HFFc6 (cell line): ENCODE measurements around the gene TTC36. TPM values are rescaled to one million over a fixed set of nuclear protein-coding genes. Genes with fewer than 3 reads are reported as not detected.

Experiments
- DNase-seq: peaks from one replicate; pipeline ENCODE4 v3.0.0-alpha.2; 2018
- H3K27ac Mint-ChIP-seq: 2 replicates; pipeline ENCODE4 v1.8.0; 2020; ENCODE audit warnings: mild to moderate bottlenecking, mixed read lengths
- H3K27me3 Mint-ChIP-seq: 2 replicates; pipeline ENCODE4 v1.8.0; 2021; ENCODE audit warnings: mild to moderate bottlenecking, moderate library complexity, mixed read lengths; ENCODE audit not compliant: insufficient read depth
- H3K36me3 Mint-ChIP-seq: 2 replicates; pipeline ENCODE4 v1.8.0; 2021; ENCODE audit warnings: low read depth, mixed read lengths
- H3K4me1 Mint-ChIP-seq: 2 replicates; pipeline ENCODE4 v1.8.0; 2020; ENCODE audit warnings: low read depth, mixed read lengths
- H3K4me3 Mint-ChIP-seq: 2 replicates; pipeline ENCODE4 v1.8.0; 2020; ENCODE audit warnings: mild to moderate bottlenecking, moderate library complexity, mixed read lengths
- H3K9me3 Mint-ChIP-seq: 2 replicates; pipeline ENCODE4 v1.8.0; 2020; ENCODE audit warnings: mild to moderate bottlenecking, mixed read lengths
- total RNA-seq, 6 experiments: library from RNA; stranded (reverse); fragmentation: NEBNext Ultra II Directional; extraction: Animal tissue kit (Norgen Biotek cat#: 25700); gene quantifications; 2 replicates in 1 of 6; 3 replicates in 5 of 6; pipeline ENCODE4 v1.2.3, GENCODE V29; 2021
- TF ChIP-seq, protein P1 (sequence below): fragments of 200-600 bp; sonication (generic); IDR thresholded peaks from 2 replicates; pipeline ENCODE4 v1.5.0; 2021; ENCODE audit warnings: antibody characterized with exemption, mild to moderate bottlenecking

The TTC36 gene
- total RNA-seq, 6 experiments from 2014 or later: 0.25 to 0.88 (median 0.52) TPM; not detected in 1

DNA sequence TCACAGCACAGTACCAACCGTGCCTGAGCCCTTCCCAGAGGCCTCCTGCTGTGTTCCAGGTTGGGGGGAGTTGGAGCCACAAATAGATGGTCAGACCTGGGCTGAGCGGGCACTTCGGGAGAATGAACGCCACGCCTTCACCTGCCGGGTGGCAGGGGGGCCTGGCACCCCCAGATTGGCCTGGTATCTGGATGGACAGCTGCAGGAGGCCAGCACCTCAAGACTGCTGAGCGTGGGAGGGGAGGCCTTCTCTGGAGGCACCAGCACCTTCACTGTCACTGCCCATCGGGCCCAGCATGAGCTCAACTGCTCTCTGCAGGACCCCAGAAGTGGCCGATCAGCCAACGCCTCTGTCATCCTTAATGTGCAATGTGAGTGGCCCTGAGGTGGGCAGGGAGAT lies 4.8 kb downstream of the TTC36 start:
- TF ChIP-seq, protein P1, sequence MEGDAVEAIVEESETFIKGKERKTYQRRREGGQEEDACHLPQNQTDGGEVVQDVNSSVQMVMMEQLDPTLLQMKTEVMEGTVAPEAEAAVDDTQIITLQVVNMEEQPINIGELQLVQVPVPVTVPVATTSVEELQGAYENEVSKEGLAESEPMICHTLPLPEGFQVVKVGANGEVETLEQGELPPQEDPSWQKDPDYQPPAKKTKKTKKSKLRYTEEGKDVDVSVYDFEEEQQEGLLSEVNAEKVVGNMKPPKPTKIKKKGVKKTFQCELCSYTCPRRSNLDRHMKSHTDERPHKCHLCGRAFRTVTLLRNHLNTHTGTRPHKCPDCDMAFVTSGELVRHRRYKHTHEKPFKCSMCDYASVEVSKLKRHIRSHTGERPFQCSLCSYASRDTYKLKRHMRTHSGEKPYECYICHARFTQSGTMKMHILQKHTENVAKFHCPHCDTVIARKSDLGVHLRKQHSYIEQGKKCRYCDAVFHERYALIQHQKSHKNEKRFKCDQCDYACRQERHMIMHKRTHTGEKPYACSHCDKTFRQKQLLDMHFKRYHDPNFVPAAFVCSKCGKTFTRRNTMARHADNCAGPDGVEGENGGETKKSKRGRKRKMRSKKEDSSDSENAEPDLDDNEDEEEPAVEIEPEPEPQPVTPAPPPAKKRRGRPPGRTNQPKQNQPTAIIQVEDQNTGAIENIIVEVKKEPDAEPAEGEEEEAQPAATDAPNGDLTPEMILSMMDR: no peak
- no peak for DNase-seq
- Mint-ChIP-seq H3K27me3 (peaks cover 6% of the 10 kb centered on the region), H3K27ac (no peak overlapping the region), H3K4me3 (peak overlapping the region; percentile 91), H3K9me3 (no peaks in the 10 kb centered on the region), H3K36me3 (0 out of 2 replicates have a peak, but pooled peaks cover 7% of the 10 kb centered on the region), H3K4me1 (peaks cover 21% of the 10 kb centered on the region)

DNA sequence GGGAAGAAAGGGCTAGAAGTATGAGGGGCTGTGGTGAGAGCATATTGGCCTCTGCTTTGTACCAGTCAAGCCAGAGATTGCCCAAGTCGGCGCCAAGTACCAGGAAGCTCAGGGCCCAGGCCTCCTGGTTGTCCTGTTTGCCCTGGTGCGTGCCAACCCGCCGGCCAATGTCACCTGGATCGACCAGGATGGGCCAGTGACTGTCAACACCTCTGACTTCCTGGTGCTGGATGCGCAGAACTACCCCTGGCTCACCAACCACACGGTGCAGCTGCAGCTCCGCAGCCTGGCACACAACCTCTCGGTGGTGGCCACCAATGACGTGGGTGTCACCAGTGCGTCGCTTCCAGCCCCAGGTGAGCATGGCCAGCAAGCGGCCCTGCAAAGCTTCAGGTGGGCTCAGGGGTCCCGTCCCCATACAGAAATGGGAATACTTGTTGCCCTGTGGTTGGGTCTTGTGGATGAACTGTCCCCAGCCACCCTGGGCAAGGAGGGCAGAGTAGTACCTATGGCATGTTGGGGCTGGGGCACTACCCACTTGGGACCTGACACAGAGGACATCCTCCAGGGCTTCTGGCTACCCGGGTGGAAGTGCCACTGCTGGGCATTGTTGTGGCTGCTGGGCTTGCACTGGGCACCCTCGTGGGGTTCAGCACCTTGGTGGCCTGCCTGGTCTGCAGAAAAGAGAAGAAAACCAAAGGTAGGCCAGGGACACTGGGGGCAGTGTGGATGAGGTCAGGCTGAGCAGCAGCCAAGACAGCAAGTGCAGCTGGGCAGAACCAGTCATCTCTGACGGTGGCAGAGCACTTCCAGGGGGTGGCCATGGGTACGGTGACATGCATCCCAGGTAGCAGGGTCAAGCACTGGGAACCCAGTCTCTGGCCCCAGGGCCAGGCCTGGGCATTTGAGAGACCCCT lies 5.8 kb downstream of the TTC36 start:
- H3K36me3 Mint-ChIP-seq: no peaks in the 10 kb centered on the region
- H3K4me1 Mint-ChIP-seq: peaks cover 28% of the 10 kb centered on the region

DNA sequence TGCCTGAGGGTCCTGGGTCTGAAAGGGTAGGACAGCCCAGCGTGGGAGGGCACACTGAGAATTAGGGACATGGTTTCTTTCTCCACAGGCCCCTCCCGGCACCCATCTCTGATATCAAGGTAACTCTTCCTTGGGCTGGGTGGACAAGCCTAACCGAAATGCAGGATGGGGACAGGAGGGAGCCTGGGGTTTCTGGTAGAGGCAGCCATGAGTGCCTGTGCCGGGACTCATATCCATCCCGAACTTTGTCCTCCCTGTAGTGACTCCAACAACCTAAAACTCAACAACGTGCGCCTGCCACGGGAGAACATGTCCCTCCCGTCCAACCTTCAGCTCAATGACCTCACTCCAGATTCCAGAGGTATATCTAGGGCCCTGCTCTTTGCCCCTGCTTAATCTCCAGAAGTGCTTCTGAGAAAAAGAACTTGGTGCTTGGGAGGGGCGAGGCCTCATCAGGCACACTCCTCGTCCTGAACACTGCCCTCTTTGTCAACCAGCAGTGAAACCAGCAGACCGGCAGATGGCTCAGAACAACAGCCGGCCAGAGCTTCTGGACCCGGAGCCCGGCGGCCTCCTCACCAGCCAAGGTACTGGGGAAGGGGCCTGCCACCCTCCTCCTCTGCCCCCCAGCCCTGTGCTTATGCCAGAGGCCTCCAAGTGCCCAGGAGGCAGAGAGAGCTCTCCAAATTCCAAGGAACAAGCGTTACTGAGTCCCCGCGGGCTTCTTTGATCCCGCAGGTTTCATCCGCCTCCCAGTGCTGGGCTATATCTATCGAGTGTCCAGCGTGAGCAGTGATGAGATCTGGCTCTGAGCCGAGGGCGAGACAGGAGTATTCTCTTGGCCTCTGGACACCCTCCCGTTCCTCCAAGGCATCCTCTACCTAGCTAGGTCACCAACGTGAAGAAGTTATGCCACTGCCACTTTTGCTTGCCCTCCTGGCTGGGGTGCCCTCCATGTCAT lies 6.8 kb downstream of the TTC36 start:
- Mint-ChIP-seq H3K9me3 (no peaks in the 10 kb centered on the region), H3K27ac (no peak overlapping the region), H3K4me3 (no peak overlapping the region), H3K4me1 (peaks cover 36% of the 10 kb centered on the region), H3K27me3 (no peaks in the 10 kb centered on the region; the same call in none of the 2 replicates), H3K36me3 (no peaks in the 10 kb centered on the region)
- DNase-seq: no peak
- TF ChIP-seq, protein P1: no peak

More for the DNA sequence above, 5.8 kb downstream of the TTC36 start:
- Mint-ChIP-seq H3K9me3 (no peaks in the 10 kb centered on the region), H3K27ac (no peak overlapping the region), H3K4me3 (no peak overlapping the region), H3K27me3 (peaks cover 5% of the 10 kb centered on the region)
- no peak for DNase-seq
- TF ChIP-seq, protein P1: no peak

DNA sequence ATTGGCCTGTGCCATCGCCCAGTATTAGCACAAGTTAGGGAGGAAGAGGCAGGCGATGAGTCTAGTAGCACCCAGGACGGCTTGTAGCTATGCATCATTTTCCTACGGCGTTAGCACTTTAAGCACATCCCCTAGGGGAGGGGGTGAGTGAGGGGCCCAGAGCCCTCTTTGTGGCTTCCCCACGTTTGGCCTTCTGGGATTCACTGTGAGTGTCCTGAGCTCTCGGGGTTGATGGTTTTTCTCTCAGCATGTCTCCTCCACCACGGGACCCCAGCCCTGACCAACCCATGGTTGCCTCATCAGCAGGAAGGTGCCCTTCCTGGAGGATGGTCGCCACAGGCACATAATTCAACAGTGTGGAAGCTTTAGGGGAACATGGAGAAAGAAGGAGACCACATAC lies 8.0 kb downstream of the TTC36 start:
- H3K27me3 Mint-ChIP-seq: no peaks in the 10 kb centered on the region; the same call in none of the 2 replicates
- H3K36me3 Mint-ChIP-seq: 0 out of 2 replicates have a peak, but pooled peaks cover 2% of the 10 kb centered on the region
- no peaks in the 10 kb centered on the region for H3K9me3 Mint-ChIP-seq
- DNase-seq: no peak
- TF ChIP-seq, protein P1: no peak
- no peak overlapping the region for H3K27ac Mint-ChIP-seq
- H3K4me3 Mint-ChIP-seq: no peak overlapping the region
- peaks cover 34% of the 10 kb centered on the region for H3K4me1 Mint-ChIP-seq

DNA sequence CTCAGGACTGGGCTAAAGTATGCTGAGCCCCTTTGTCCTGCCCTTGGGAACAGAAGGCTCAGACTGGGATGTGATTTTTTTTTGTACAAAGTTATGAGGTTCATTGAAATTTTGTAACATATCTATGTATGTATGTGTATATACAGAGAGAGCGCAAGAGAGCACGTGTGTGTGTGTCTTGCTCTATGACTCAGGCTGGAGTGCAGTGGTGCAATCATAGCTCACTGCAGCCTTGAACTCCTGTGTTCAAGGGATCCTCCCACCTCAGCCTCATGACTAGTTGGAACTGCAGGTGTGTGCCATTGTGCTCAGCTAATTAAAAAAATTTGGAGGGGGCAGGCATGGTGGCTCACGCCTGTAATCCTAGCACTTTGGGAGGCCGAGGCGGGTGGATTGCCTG lies 9.5 kb downstream of the TTC36 start:
- Mint-ChIP-seq H3K27me3 (no peaks in the 10 kb centered on the region; the same call in 1 of the 2 replicates), H3K9me3 (no peaks in the 10 kb centered on the region), H3K36me3 (peaks cover 9% of the 10 kb centered on the region; the same call in 1 of the 2 replicates), H3K27ac (no peak overlapping the region), H3K4me1 (peaks cover 34% of the 10 kb centered on the region), H3K4me3 (no peak overlapping the region)
- TF ChIP-seq, protein P1: no peak
- no peak for DNase-seq
